HCT116 (cell line): ENCODE data around the gene ORC5. TPM values are rescaled to one million over a fixed set of nuclear protein-coding genes. Genes with fewer than 3 reads are reported as not detected.

ENCODE experiments used
- ATAC-seq: fragments of 200-7000 bp; cut with Tn5 transposase; 2 replicates; pipeline ENCODE4 v1.9.1; 2020; ENCODE audit warnings: mild to moderate bottlenecking, moderate library complexity
- BruUV-seq: library from RNA; stranded (reverse); fragments of 400-500 nt; replicated peaks from 2 replicates; lab custom pipeline; 2021; lab: Mats Ljungman, UMichigan
- CTCF ChIA-PET: fragments of 300-600 bp; sonication (Branson Sonifier 250); formaldehyde crosslinking; loops from one replicate; lab custom pipeline; 2021; ENCODE audit warnings: antibody characterized with exemption; lab: Charles Lee
- POLR2A ChIA-PET: fragments of 300-600, 350-600 bp; sonication (Branson Sonifier 250); formaldehyde crosslinking; loops from one replicate; lab custom pipeline; 2021; ENCODE audit warnings: antibody characterized with exemption; lab: Charles Lee
- RAD21 ChIA-PET, 2 experiments: fragments of 300-600 bp; sonication (Branson Sonifier 250); formaldehyde crosslinking; loops; one replicate each; lab custom pipeline; 2023; ENCODE audit warnings: low total read pairs in 2 of 2; ENCODE audit not compliant: uncharacterized antibody in 2 of 2, unreplicated experiment in 2 of 2, low non-redundant PET in 1 of 2; lab: Charles Lee
- DNase-seq: peaks from one replicate; pipeline ENCODE4 v3.0.0-alpha.2; 2010; ENCODE audit warnings: low read depth, low spot score
- H2AFZ ChIP-seq: fragments of 200-600 bp; shearing (Covaris generic), sonication (generic); 2 replicates; pipeline ENCODE4 v1.6.1; 2017; ENCODE audit warnings: low read depth, mixed run types, mixed read lengths, antibody characterized with exemption, low read length; ENCODE audit not compliant: poor library complexity, severe bottlenecking
- H3K27ac ChIP-seq: 2 replicates; pipeline ENCODE4 v1.5.1; 2012; ENCODE audit warnings: low read depth, low read length
- H3K27me3 ChIP-seq: fragments of 200-600 bp; sonication (generic); 2 replicates; pipeline ENCODE4 v1.6.1; 2016; ENCODE audit warnings: mixed run types, low read length, mixed read lengths; ENCODE audit not compliant: insufficient read depth
- H3K36me3 ChIP-seq, 2 experiments: fragments of 200-500 bp in 1 of 2; fragments of 200-600 bp in 1 of 2; sonication (Bioruptor generic) in 1 of 2; sonication (generic) in 1 of 2; 2 replicates each; pipeline versions ENCODE4 v1.5.1 to v1.6.1; 2014 to 2016; ENCODE audit warnings: low read length in 2 of 2, inconsistent platforms in 1 of 2, mixed read lengths in 1 of 2, mixed run types in 1 of 2; ENCODE audit not compliant: insufficient read depth in 2 of 2, control insufficient read depth in 1 of 2
- H3K4me1 ChIP-seq, 2 experiments: fragments of 200-600 bp in 1 of 2; sonication (generic) in 1 of 2; 2 replicates each; pipeline versions ENCODE4 v1.5.1 to v1.6.1; 2012 to 2017; ENCODE audit warnings: low read length in 2 of 2, inconsistent platforms in 1 of 2, mild to moderate bottlenecking in 1 of 2, mixed read lengths in 1 of 2, mixed run types in 1 of 2, moderate library complexity in 1 of 2; ENCODE audit not compliant: insufficient read depth in 2 of 2, control insufficient read depth in 1 of 2
- H3K4me2 ChIP-seq: fragments of 200-600 bp; sonication (generic); 2 replicates; pipeline ENCODE4 v1.6.1; 2017; ENCODE audit warnings: mixed run types, low read length, mixed read lengths
- H3K4me3 ChIP-seq, 2 experiments: fragments of 200-600 bp in 1 of 2; sonication (generic) in 1 of 2; replicated peaks in 1 of 2; 2 replicates each; pipeline ENCODE4 v1.5.1; 2011 to 2016; ENCODE audit warnings: low read length in 2 of 2, control low read depth in 1 of 2, low read depth in 1 of 2, mild to moderate bottlenecking in 1 of 2, mixed read lengths in 1 of 2, mixed run types in 1 of 2
- H3K79me2 ChIP-seq: fragments of 200-600 bp; sonication (generic); 2 replicates; pipeline ENCODE4 v1.6.1; 2017; ENCODE audit warnings: mild to moderate bottlenecking, mixed run types, low read length, moderate library complexity, mixed read lengths; ENCODE audit not compliant: insufficient read depth
- H3K9ac ChIP-seq: fragments of 200-600 bp; sonication (generic); 2 replicates; pipeline ENCODE4 v1.6.1; 2016; ENCODE audit warnings: low read length, mixed read lengths
- H3K9me2 ChIP-seq: fragments of 200-600 bp; sonication (generic), shearing (Covaris generic); 2 replicates; pipeline ENCODE4 v1.6.1; 2017; ENCODE audit warnings: mixed run types, mild to moderate bottlenecking, moderate library complexity; ENCODE audit not compliant: insufficient read depth
- H3K9me3 ChIP-seq, 2 experiments: fragments of 200-500 bp in 1 of 2; fragments of 200-600 bp in 1 of 2; sonication (Bioruptor generic) in 1 of 2; sonication (generic) in 1 of 2; 2 replicates each; pipeline ENCODE4 v1.6.1; 2014 to 2017; ENCODE audit warnings: low read length in 2 of 2, mixed read lengths in 2 of 2, inconsistent platforms in 1 of 2, low read depth in 1 of 2, mild to moderate bottlenecking in 1 of 2, mixed run types in 1 of 2, moderate library complexity in 1 of 2; ENCODE audit not compliant: control insufficient read depth in 1 of 2, insufficient read depth in 1 of 2
- H4K20me1 ChIP-seq: fragments of 200-600 bp; sonication (generic), shearing (Covaris generic); 2 replicates; pipeline ENCODE4 v1.6.1; 2017; ENCODE audit warnings: mixed run types, mild to moderate bottlenecking, moderate library complexity; ENCODE audit not compliant: insufficient read depth
- ATF3 ChIP-seq: IDR thresholded peaks from 2 replicates; pipeline ENCODE4 v1.6.1; 2012
- CBX3 ChIP-seq: IDR thresholded peaks from 2 replicates; pipeline ENCODE4 v1.6.1; 2012; ENCODE audit warnings: low read depth
- CEBPB ChIP-seq: IDR thresholded peaks from 2 replicates; pipeline ENCODE4 v1.6.1; 2012; ENCODE audit warnings: low read depth
- CTCF ChIP-seq, 3 experiments: fragments of 200-600 bp in 1 of 3; sonication (generic) in 1 of 3; IDR thresholded peaks in 2 of 3; conservative IDR thresholded peaks in 1 of 3; 2 replicates each; pipeline ENCODE4 v1.5.1; 2012 to 2017; ENCODE audit warnings: low read depth in 2 of 3, low read length in 2 of 3, antibody characterized with exemption in 1 of 3, borderline replicate concordance in 1 of 3, control low read depth in 1 of 3, mild to moderate bottlenecking in 1 of 3, mixed read lengths in 1 of 3, mixed run types in 1 of 3, moderate library complexity in 1 of 3; ENCODE audit not compliant: insufficient read depth in 1 of 3
- EGR1 ChIP-seq: IDR thresholded peaks from 2 replicates; pipeline ENCODE4 v1.6.1; 2012; ENCODE audit warnings: low read depth
- ELF1 ChIP-seq: IDR thresholded peaks from 2 replicates; pipeline ENCODE4 v1.6.1; 2012; ENCODE audit warnings: low read depth, borderline replicate concordance
- EZH2 ChIP-seq: fragments of 200-600 bp; sonication (generic); IDR thresholded peaks from 2 replicates; pipeline ENCODE4 v1.6.1; 2017; ENCODE audit warnings: antibody characterized with exemption, mixed run types
- EZH2phosphoT487 ChIP-seq: fragments of 200-600 bp; IDR thresholded peaks from 2 replicates; pipeline ENCODE4 v1.6.1; 2018; ENCODE audit warnings: antibody characterized with exemption, borderline replicate concordance
- FOSL1 ChIP-seq: IDR thresholded peaks from 2 replicates; pipeline ENCODE4 v1.6.1; 2012; ENCODE audit warnings: low read depth
- JUND ChIP-seq: IDR thresholded peaks from 2 replicates; pipeline ENCODE4 v1.6.1; 2012
- MAX ChIP-seq: IDR thresholded peaks from 2 replicates; pipeline ENCODE4 v1.6.1; 2012
- POLR2A ChIP-seq: IDR thresholded peaks from 2 replicates; pipeline ENCODE4 v1.7.0; 2011; ENCODE audit warnings: borderline replicate concordance; ENCODE audit not compliant: insufficient read depth, insufficient read length; ENCODE audit errors: extremely low read depth
- POLR2AphosphoS5 ChIP-seq: IDR thresholded peaks from 2 replicates; pipeline ENCODE4 v1.6.1; 2011; ENCODE audit warnings: mild to moderate bottlenecking, low read depth, low read length, moderate library complexity
- RAD21 ChIP-seq: IDR thresholded peaks from 2 replicates; pipeline ENCODE4 v1.6.1; 2012; ENCODE audit warnings: low read depth, mild to moderate bottlenecking
- REST ChIP-seq: IDR thresholded peaks from 2 replicates; pipeline ENCODE4 v1.6.1; 2012; ENCODE audit warnings: low read depth
- SIN3A ChIP-seq: IDR thresholded peaks from 2 replicates; pipeline ENCODE4 v1.6.1; 2012; ENCODE audit warnings: low read depth
- SP1 ChIP-seq: IDR thresholded peaks from 2 replicates; pipeline ENCODE4 v1.6.1; 2012; ENCODE audit warnings: low read depth
- SRF ChIP-seq: IDR thresholded peaks from 2 replicates; pipeline ENCODE4 v1.6.1; 2012; ENCODE audit warnings: low read depth
- ZBTB33 ChIP-seq: IDR thresholded peaks from 2 replicates; pipeline ENCODE4 v1.6.1; 2011; ENCODE audit warnings: mild to moderate bottlenecking, low read length, moderate library complexity; ENCODE audit not compliant: insufficient replicate concordance; ENCODE audit errors: extremely low read depth
- ZNF274 ChIP-seq: fragments of 200-500 bp; sonication (Bioruptor generic); IDR thresholded peaks from 2 replicates; pipeline ENCODE4 v1.6.1; 2014; ENCODE audit warnings: mild to moderate bottlenecking, low read depth, low read length, inconsistent platforms
- intact Hi-C: fragments of 100-400 bp; cut with micrococcal nuclease; formaldehyde crosslinking; loops from 2 replicates; pipeline ENCODE4 v1.10.0; 2022
- total RNA-seq: library from RNA; stranded (reverse); gene quantifications from one replicate; pipeline ENCODE4 v1.2.1, GENCODE V29; 2021; ENCODE audit not compliant: unreplicated experiment

The ORC5 gene
- total RNA-seq, 1 experiment from 2014 or later = 30.2 TPM

- Histone ChIP-seq H3K9ac (no peak overlapping the region), H2AFZ (no peak overlapping the region), H3K27me3 (peaks cover 10% of the 10 kb centered on the region), H3K27ac (no peak overlapping the region), H3K9me2 (no peaks in the 10 kb centered on the region), H3K4me1 (no peaks in the 10 kb centered on the region), H3K79me2 (no peaks in the 10 kb centered on the region), H3K36me3 (no peaks in the 10 kb centered on the region), H4K20me1 (no peaks in the 10 kb centered on the region), H3K9me3 (no peaks in the 10 kb centered on the region), H3K4me2 (no peak overlapping the region), H3K4me3 (no peak overlapping the region)
- DNase-seq = no peak
- intact Hi-C loops = no loop called here
- POLR2A ChIA-PET = no interaction called here
- no TSS peak for BruUV-seq
- ATAC-seq = no peak
- TF ChIP-seq ELF1 (no peak), CBX3 (no peak), CTCF (IDR thresholded peaks at IDR 0.05 in 2 of 3, conservative IDR thresholded peaks at IDR 0.05 in 1 of 3; ENCODE audit: borderline replicate concordance in 1 of 3, insufficient read depth in 1 of 3, low read depth in 2 of 3, low read length in 2 of 3) (no peak), EZH2 (no peak), JUND (no peak), POLR2A (no peak), SP1 (no peak), RAD21 (no peak), CEBPB (no peak), SIN3A (no peak), SRF (no peak), MAX (no peak), ZNF274 (no peak), EGR1 (no peak), EZH2phosphoT487 (no peak), FOSL1 (no peak), POLR2AphosphoS5 (no peak), ATF3 (no peak), REST (no peak), ZBTB33 (no peak)
- RAD21 ChIA-PET = no interaction called here
- CTCF ChIA-PET = no interaction called here
These were observed 47.4 kb upstream of the ORC5 start for GRCh38 chr7:104255194-104255593.
